ENCODE measurements around the gene GLT6D1.
"Not testable (repeated sequence)": the region's sequence is repeated elsewhere in the genome, so short reads cannot be mapped to it uniquely, and the experiment has no call there.

GLT6D1 gene

DNA sequence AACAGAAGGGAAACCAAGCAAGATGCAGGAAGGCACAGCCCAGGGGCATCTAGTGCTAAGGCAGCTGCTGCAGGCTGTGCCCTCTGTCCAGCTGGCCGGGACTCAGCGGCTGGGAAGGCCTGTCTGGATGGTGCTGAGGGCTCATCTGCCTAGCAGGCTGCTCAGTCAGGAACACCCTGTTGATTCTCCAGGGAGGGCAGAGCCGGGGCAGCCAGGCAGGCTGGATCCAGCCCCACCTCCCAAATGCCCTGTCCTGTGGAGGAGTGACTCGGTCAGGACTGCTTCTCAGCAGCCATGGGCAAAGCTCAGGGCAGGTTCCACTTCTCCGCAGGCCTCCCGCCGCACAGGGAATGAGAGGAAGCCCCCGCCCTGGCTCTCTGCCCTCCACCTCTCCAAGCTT, 16.0 kb upstream of the GLT6D1 start:
- H3K27me3 Mint-ChIP-seq = peaks cover 12% of the 10 kb centered on the region
- H3K4me1 Mint-ChIP-seq = no peaks in the 10 kb centered on the region
- H3K27ac Mint-ChIP-seq = no peak overlapping the region
- ATAC-seq (no peak), DNase-seq (no peak)
- H3K4me3 Mint-ChIP-seq = no peak overlapping the region
- H3K9me3 Mint-ChIP-seq = peaks cover 3 to 4% of the 10 kb centered on the region in 2 donors

DNA sequence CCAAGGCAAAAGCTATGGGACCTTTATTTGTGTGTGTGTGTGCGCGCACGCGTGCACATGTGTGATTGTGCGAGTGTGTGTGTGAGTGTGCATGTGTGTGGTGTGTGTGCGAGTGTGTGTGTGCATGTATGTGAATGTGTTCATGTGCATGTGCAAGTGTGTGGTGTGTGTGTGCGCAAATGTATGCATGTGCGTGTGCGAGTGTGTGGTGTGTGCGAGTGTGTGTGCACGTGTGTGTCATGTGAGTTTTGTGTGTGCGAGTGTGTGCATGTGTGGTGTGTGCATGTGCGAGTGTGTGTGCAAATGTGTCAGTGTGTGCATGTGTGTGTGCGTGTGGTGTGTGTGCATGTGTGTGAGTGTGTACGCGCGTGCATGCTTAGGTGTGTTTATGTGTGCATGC, 11.1 kb upstream of the GLT6D1 start:
- ATAC-seq = no peak
- Mint-ChIP-seq H3K27ac (no peak overlapping the region), H3K4me3 (no peak overlapping the region), H3K27me3 (peaks cover 4% of the 10 kb centered on the region), H3K4me1 (no peaks in the 10 kb centered on the region), H3K9me3 (peaks cover 17 to 39% of the 10 kb centered on the region in 2 donors)
- no peak for DNase-seq

DNA sequence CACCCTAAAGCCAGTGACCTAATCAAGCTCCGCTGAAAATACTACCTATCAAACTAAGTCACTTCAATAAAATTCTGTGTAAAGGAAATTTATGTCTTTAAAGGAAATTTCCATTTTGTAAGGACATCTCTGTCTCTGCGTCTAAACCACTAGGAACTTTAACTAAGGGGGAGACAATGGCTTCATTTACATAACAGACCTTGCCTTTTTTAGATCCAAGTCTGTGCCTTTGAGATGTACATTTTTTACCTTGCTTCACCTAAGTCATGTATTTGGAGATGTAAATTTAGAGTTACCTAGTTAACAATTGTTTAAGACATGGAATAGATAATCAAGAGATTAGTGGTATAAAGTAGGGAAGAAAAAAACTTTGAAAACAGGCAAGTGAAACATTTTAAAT, 10.2 kb upstream of the GLT6D1 start:
- ATAC-seq (no peak), DNase-seq (no peak)
- peaks cover 26 to 48% of the 10 kb centered on the region in 2 donors for H3K9me3 Mint-ChIP-seq
- H3K27ac Mint-ChIP-seq = no peak overlapping the region
- no peak overlapping the region for H3K4me3 Mint-ChIP-seq
- no peaks in the 10 kb centered on the region for H3K27me3 Mint-ChIP-seq
- no peaks in the 10 kb centered on the region for H3K4me1 Mint-ChIP-seq

DNA sequence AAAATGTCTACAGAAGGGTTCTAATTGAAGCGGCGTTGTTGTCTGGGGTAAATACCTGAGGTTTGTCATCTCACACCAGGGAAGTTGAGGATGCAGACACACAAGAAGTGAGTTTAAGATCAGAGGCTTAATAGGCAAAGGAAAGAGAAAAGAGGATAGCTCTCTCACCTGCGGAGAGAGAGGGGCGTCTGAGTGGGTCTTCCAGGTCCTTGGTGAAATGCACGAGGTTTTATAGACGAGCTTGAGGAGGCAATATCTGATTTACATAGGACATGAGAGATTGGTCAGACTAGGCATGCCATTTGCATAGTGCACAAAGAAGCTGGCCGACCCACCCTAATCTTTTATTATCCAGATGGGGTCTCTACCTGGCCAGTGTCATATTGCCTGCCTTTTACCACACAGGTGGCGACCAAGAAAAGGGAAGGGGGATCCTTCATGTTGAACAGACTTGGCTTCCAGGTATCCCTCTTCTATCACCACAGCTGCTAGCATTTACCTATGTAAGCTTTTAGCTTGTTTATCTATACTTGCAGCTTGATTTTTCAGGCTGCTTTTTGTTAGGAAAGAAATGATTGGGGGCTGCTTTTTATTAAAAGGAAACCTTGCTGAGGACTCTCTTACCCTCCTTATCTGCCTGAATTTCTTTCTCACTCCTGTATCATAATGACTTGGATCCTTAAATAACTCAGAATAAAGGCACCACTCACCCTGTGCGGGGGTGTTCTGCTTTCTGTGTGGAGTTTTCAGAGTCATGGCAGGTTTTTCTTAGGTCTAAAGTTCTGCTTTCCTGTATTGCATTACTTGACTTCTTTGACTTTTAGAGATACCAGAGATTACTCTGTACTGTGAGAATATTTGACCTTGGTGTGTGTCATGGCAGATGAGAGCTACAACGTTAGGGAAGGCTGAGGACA, 9.4 kb upstream of the GLT6D1 start:
- ATAC-seq (no peak), DNase-seq (no peak)
- no peaks in the 10 kb centered on the region for H3K4me1 Mint-ChIP-seq
- H3K27me3 Mint-ChIP-seq = peaks cover 2% of the 10 kb centered on the region
- H3K9me3 Mint-ChIP-seq = peaks cover 30 to 56% of the 10 kb centered on the region in 2 donors
- no peak overlapping the region for H3K4me3 Mint-ChIP-seq
- no peak overlapping the region for H3K27ac Mint-ChIP-seq

DNA sequence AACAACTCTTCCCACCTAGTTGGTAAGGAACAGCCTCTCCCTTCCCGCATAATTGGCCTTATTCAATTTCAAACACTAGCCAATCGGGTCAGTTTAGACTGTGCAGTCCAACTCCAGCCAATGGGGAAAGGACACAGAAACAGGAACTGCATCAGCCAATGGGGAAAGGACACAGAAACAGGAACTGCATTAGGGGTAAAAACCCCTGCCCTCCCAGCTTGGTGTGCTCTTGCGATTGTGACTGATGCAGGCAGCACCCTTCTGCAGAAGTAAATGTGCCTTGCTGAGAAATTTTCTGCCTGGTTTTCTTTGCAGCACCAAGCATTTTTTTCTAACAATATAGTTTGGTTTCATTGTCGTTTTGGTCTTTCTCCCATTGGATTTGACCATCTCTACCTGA, 8.5 kb upstream of the GLT6D1 start:
- peaks cover 9% of the 10 kb centered on the region for H3K27me3 Mint-ChIP-seq
- DNase-seq (no peak), ATAC-seq (no peak)
- H3K4me3 Mint-ChIP-seq = no peak overlapping the region
- H3K27ac Mint-ChIP-seq = no peak overlapping the region
- no peaks in the 10 kb centered on the region for H3K4me1 Mint-ChIP-seq
- H3K9me3 Mint-ChIP-seq = peaks cover 39 to 65% of the 10 kb centered on the region in 2 donors

DNA sequence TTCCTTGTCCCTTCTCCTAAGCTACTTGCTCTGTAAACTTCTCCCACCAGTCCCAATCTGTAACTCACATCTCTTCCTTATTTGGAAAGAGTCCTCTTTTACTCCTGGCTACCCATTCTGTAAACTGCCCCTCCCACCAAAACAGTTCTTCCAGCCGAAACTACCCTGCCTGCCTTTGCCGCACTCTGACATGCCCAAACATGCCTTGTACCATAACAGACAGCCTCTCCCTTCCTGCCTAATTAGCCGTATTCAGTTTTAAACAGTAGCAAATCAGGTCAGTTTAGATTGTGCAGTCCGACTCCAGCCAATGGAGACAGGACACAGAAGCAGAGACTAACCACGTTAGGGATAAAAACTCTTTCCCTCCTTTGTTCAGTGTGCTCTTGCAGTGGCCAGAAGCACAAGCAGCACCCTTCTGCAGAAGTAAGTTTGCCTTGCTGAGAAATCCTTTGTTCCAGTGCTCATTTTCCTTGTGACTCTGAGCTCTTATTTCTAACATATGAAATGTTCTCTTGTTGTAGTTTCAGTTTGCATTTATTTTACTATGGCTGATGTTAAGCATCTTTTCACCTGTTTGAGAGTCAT, 5.4 kb upstream of the GLT6D1 start:
- H3K9me3 Mint-ChIP-seq = peaks cover 37 to 64% of the 10 kb centered on the region in 2 donors
- no peak for DNase-seq
- H3K4me1 Mint-ChIP-seq = no peaks in the 10 kb centered on the region
- no peak for ATAC-seq
- peak overlapping the region in 1 of 2 donors; percentile 48 for H3K27ac Mint-ChIP-seq
- no peak overlapping the region for H3K4me3 Mint-ChIP-seq
- peaks cover 17% of the 10 kb centered on the region for H3K27me3 Mint-ChIP-seq

DNA sequence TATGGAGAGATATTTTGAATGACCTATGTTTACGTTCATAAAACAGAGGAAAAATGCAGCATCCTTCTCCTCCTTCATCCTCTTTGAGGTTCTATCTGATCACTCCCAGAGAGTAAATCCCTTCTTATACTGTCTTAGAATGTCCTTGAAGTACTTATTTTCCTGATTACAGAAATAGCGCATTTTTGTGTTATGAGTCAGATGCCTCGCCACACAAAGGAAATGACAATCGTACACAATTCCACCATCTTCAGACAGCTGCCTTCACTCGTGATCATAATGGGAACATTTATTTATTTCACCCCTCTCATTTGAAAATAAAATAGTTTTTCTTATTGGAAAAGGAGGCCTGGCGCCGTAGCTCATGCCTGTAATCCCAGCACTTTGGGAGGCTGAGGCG, 2.4 kb upstream of the GLT6D1 start:
- DNase-seq = no peak
- Mint-ChIP-seq H3K9me3 (peaks cover 28 to 37% of the 10 kb centered on the region in 2 donors), H3K4me1 (no peaks in the 10 kb centered on the region), H3K27ac (no peak overlapping the region), H3K4me3 (no peak overlapping the region), H3K27me3 (peaks cover 32% of the 10 kb centered on the region)
- no peak for ATAC-seq

DNA sequence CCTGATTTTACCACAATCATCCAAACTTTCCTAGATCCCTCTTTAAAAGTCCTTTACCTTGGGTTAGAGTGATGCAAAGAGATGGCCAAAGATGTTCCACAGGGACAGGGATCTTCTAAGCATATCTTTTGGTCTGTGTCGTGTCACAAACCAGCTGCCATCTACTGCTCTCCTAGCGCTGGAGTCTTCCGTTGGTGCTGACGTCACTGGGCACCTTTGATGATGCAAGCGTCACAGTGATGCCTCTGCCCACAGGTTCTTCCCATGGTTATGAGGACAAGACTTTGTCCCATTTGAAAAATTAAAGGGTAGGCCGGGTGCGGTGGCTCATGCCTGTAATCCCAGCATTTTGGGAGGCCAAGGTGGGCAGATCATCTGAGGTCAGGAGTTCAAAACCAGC, 1.7 kb upstream of the GLT6D1 start:
- DNase-seq (no peak), ATAC-seq (no peak)
- H3K27ac Mint-ChIP-seq = no peak overlapping the region
- H3K9me3 Mint-ChIP-seq = peaks cover 28 to 36% of the 10 kb centered on the region in 2 donors
- peaks cover 39% of the 10 kb centered on the region for H3K27me3 Mint-ChIP-seq
- H3K4me1 Mint-ChIP-seq = no peaks in the 10 kb centered on the region
- no peak overlapping the region for H3K4me3 Mint-ChIP-seq

DNA sequence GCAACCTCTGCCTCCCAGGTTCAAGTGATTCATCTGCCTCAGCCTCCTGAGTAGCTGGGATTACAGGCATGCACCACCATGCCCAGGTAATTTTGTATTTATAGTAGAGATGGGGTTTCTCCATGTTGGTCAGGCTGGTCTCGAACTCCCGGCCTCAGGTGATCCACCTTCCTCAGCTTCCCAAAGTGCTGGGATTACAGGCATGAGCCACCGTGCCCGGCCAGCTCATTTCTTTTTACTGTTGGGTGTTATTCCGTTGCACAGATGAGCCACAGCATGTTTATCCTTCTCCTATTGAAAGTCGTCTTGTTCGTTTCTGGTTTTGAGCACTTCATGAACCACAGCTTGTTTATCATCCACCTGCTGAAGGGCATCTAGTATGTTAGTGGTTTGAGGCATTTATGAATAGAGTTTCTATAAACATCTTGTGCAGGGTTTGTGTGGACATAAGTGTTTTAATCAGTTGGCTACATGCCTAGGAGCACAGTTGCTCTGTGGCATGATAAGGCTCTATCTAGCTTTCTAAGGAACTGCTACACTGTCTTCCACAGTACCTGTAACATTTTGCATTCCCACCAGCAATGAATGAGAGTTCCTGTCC, 2.3 kb downstream of the GLT6D1 start:
- not testable (repeated sequence) for H3K9me3 Mint-ChIP-seq, ATAC-seq, H3K4me1 Mint-ChIP-seq, DNase-seq, H3K27ac Mint-ChIP-seq, H3K4me3 Mint-ChIP-seq
- H3K27me3 Mint-ChIP-seq = peaks cover 53% of the 10 kb centered on the region

DNA sequence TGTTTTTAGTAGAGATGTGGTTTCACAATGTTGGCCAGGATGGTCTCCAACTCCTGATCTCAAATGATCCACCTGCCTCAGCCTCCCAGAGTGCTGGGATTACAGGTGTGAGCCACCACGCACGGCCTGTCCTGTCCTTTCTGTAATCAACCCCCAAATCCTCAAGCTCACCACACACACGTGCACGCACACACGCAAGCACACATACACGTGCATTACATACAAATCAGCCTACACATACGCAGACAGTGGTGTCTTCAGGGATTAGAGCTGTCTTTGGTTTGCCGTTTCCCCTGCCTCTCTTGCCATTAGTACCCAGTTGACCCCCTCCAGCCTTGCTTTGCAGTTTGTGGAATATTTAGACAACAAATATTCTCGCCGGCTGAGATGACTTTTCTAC, 6.5 kb downstream of the GLT6D1 start:
- Mint-ChIP-seq H3K4me1 (no peaks in the 10 kb centered on the region), H3K9me3 (no peaks in the 10 kb centered on the region), H3K27ac (no peak overlapping the region), H3K27me3 (peaks cover 41% of the 10 kb centered on the region), H3K4me3 (no peak overlapping the region)
- DNase-seq (no peak), ATAC-seq (no peak)

DNA sequence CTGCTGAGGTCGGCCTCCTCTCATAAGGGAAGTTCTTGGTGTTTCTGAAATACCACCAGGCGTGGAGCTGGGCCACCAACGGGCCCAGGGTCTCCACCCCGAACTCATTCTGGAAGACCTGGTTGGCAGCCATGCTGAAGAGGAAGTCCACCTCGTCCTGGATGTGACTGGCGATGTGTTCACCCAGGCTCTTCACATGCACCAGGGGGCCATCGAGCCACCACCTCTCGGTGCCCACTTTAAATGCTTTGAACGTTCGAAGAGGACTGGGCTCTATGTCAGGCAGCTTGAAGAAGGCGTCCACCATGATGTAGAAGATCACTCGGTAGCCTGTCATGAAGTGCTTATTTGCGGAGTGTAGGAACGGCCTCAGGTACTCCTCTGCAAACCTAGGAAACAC, 15.1 kb downstream of the GLT6D1 start:
- no peak overlapping the region for H3K27ac Mint-ChIP-seq
- no peaks in the 10 kb centered on the region for H3K4me1 Mint-ChIP-seq
- peaks cover 9% of the 10 kb centered on the region for H3K27me3 Mint-ChIP-seq
- peaks cover 5 to 13% of the 10 kb centered on the region in 2 donors for H3K9me3 Mint-ChIP-seq
- DNase-seq (no peak), ATAC-seq (no peak)
- no peak overlapping the region for H3K4me3 Mint-ChIP-seq

DNA sequence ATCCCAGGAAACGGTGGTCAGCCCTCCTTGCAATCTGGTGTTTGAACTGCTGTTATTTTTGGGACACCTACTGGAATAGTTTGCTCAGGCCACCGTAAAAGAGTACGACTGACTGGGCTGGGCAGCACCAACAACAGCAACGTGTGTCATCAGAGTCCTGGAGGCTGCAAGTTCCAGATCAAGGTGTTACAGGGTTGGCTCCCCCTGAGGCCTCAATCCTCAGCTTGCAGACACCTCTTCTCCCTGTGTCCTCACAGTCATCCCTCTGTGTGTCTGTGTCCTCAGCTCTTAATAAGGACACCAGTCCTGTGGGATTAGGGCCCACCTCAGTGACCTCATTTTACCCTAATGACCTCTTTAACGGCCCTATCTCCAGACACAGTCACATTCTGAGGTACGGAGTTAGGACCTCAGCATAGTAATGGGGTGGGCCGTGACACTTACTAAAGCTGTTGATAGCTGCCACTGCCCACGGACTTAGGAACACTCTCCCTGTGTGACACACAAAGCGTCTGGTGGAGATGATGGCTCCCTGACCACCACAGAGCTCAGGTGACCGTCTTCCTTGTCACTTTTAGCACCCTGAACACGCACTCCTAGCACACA, 16.8 kb downstream of the GLT6D1 start:
- no peak overlapping the region for H3K27ac Mint-ChIP-seq
- ATAC-seq (no peak), DNase-seq (no peak)
- H3K4me1 Mint-ChIP-seq = no peaks in the 10 kb centered on the region
- H3K4me3 Mint-ChIP-seq = no peak overlapping the region
- H3K27me3 Mint-ChIP-seq = peaks cover 24% of the 10 kb centered on the region
- peaks cover 5 to 13% of the 10 kb centered on the region in 2 donors for H3K9me3 Mint-ChIP-seq

DNA sequence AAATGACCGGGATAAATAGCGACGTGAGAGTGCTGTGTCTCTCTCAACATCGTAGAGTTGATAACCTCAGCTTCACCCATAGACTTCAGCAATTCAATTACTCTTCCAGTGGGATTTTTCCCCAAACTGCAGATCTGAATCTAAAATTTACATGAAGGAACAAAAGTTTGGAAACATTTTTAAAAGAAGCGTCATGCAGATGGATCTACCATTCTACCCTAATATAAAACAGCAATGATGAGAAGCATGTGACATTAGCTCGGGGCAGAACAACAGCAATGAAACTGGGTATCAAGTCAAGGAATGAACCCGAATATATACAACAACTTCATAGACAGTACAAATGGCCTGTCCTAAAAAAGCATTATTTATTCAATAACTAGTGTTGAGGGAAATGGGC, 18.8 kb downstream of the GLT6D1 start:
- H3K27ac Mint-ChIP-seq = no peak overlapping the region

DNA sequence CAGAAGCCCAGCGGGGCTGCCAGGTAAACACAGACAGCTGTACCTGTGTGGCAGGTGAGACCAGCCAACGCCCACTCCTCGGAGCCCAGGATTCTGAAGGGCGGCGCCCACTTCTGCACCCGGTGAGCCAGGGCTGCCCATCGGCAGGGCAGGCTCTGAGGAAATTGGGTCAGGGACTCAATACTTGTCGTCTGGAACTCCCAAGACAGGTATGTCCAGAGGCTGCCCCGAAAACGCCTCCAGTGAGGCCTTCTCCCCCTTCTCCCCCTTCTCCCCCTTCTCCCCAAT, 19.8 kb downstream of the GLT6D1 start:
- H3K9me3 Mint-ChIP-seq = no peaks in the 10 kb centered on the region
- no peak for DNase-seq

More for the DNA sequence above, 18.8 kb downstream of the GLT6D1 start:
- no peak for DNase-seq
- peaks cover 21% of the 10 kb centered on the region for H3K27me3 Mint-ChIP-seq
- no peaks in the 10 kb centered on the region for H3K9me3 Mint-ChIP-seq
- H3K4me3 Mint-ChIP-seq = no peak overlapping the region
- ATAC-seq = no peak
- H3K4me1 Mint-ChIP-seq = no peaks in the 10 kb centered on the region

DNA sequence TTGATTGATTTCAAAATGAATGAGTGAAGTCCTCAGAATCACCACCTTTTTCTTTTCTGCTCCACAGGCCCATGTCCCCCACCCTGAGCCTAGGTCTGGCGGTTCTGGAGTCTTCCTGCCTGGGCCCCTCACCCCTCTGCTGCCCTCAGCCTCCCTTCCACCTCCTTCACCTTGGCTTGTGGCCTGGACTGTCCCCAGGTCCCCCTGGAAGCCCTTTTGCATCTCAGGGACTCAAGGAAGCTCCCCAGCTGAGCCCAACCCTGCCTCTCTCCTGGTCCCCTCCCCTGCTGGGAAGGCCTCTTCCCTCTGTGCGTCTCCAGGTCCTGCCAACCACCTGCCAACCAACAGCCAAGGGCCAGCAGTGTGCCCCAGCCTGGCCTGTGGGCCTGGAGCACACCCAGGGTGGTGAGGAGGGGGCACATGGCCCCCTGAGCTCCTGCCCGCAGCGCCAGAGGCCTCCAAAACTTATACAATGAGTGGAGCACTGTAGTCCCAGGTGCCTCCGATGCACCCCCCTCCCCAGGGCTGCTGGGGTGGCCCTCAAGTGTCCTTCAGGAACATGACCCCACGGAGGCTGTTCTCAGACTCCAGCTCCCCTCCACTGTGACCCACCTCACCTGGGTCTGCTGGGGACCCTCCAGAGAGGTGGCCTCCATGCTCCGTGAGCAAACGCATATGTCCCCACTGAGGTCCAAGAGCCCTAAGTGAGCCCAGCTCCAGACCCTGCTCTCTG, 20.3 kb downstream of the GLT6D1 start:
- no peak overlapping the region for H3K27ac Mint-ChIP-seq
- H3K9me3 Mint-ChIP-seq = no peaks in the 10 kb centered on the region
- no peak overlapping the region for H3K4me3 Mint-ChIP-seq
- DNase-seq = no peak
- no peaks in the 10 kb centered on the region for H3K4me1 Mint-ChIP-seq
- ATAC-seq = no peak
- H3K27me3 Mint-ChIP-seq = peaks cover 21% of the 10 kb centered on the region

More for the DNA sequence above, 19.8 kb downstream of the GLT6D1 start:
- H3K27me3 Mint-ChIP-seq = peaks cover 21% of the 10 kb centered on the region
- H3K4me1 Mint-ChIP-seq = no peaks in the 10 kb centered on the region
- no peak overlapping the region for H3K27ac Mint-ChIP-seq
- no peak for ATAC-seq
- no peak overlapping the region for H3K4me3 Mint-ChIP-seq

Measured in stimulated activated naive CD8-positive, alpha-beta T cell treated with anti-CD3 and anti-CD28 coated beads, Interleukin-15, amount 100 ng/mL, for 72 hours (primary cell).